Medulla oblongata (tissue), 1 donor: ENCODE data around the gene KRT16.
"Not testable (repeated sequence)": the region's sequence is repeated elsewhere in the genome, so short reads cannot be mapped to it uniquely, and the experiment has no call there.

Experiments
- DNase-seq: peaks from one replicate; pipeline ENCODE4 v3.0.0-alpha.2; 2015; ENCODE audit errors: extremely low spot score

The KRT16 gene

DNA sequence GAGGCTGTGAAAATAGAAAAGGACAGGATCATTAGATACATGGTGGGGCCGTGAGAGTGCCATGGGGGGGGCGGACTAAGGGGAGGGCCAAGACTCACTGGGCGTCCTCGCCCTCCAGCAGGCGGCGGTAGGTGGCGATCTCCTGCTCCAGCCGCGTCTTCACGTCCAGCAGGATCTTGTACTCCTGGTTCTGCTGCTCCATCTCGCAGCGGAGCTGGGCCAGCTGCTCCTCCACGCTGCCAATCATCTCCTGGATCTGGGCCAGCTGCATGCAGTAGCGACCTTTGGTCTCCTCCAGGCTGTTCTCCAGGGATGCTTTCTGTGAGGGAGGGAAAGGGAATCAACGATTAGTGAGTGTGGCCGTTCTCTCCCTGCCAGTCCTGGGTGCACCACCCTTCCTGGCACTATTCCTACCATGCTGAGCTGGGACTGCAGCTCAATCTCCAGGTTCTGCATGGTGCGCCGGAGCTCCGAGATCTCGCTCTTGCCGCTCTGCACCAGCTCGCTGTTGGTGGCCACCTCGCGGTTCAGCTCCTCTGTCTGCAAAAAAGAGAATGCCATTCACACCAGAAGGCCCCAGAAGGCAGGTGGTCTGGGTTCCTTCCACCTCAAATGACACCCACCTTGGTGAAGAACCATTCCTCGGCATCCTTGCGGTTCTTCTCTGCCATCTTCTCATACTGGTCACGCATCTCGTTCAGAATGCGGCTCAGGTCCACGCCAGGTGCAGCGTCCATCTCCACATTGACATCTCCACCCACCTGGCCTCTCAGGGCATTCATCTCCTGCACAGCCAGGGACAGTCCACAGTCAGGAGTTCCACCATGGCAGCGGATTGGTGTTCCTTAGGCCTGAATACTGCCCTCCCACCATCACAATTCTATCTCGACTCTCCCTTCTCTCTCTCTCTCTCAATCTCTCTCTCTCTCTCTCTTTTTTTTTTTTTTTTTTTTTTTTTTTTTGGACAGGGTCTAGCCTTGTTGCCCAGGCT, 29.1 kb downstream of the KRT16 start:
- no peak for DNase-seq

- not testable (repeated sequence) for DNase-seq
Observed at GRCh38 chr17:41582061-41582968, 30.3 kb downstream of the KRT16 start.

DNA sequence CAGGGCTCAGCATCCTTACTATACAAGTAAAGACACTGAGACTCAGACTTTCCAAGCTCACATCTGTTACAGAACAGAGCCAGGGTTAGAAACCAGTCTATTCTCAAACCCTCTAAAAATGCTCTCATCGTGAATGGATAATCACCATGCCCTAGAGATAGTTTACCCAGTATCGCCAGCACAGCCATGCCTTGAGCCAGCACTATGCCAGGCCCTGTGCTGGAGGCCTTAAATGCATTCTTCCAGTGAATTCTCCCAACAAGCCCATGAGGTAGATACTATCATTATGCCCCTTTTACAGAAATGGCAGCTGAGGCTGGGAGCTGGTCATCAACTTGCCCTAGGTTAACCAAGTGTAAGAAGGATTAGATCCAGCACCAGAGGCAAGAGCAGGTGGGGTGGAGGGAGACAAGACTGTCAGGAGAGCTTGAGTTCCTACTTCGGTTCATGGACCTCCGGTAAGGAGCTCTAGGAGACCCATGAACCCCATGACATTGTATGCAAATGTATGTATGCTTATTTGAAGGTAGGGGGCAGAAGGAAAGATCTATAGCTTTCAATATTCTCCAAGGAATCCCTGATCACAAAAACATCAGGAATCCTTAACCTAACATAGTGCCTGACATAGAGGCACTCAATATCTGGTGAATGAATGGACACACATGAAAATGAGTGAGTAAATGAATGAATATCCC, 31.1 kb downstream of the KRT16 start:
- DNase-seq, result no peak

DNA sequence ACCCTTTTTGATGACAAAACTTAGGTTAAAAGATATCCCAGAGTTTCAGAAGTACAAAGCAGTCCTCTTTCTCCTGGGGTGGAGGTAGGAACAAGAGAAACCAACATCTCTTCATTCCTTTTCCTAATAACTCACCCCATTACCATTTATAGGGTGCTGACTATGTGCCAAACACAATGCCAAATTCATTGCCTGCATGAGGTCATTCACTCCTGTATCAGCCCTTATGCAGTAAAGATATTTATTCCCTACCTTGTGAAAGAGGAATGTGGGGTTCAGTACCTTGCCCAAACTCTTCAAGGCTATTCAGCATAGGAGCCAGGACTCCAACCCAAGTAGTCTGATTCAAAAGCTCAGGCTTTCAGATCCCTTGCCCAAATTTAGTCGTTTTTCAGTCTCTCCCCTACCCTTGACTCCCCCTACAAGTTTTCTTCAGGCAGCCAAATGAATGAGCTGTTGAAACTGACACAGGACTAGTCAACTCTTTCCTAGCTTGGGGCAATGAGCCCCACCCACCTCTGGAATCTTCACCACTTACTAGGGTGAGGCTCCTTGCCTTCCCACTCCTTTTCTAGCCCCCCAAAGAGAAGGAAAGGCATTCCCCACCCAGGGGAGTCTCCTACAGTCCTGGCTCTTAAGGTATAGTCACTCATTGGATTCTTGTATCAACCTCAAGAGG, 31.7 kb downstream of the KRT16 start:
- DNase-seq, result no peak

GRCh38 chr17:41580244-41580575, 32.4 kb downstream of the KRT16 start:
- DNase-seq, result no peak

DNA sequence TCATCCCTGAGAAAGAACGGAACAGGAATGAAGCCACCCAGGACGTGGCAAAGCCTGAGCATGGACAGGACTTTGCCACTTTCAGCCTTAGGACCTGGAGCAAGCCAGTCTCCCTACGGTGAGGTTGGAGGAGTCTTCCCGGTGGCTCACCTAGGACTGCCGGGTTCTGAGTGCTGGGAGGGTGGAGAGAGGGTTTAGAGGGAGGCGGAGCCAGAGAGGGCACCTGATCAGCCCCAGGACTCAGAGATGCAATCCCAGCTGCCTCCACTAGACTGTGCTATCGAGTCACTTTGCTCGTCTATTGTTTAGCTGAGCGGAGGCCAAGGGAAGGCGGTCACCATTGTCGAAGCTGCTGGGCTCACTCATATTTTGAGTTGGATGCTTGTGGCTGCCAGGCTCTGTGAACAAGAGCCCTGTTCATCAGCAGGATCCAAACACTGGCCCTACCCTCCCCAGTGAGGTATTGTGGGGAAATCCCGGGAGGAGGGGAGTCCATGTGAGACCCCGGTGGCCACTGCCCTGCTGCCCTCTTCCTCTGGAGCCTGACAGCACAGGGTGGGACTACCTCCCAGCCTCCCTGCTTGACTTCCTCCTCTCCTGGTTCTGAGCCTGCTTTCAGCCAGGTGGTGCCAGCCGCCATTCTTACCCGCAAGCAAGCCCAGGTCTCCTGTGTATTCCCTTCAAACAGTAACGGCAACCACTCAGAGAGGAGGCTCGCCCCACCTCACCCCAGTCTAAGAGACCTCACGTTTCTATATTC, 32.9 kb downstream of the KRT16 start:
- peak; percentile 79 for DNase-seq

DNA sequence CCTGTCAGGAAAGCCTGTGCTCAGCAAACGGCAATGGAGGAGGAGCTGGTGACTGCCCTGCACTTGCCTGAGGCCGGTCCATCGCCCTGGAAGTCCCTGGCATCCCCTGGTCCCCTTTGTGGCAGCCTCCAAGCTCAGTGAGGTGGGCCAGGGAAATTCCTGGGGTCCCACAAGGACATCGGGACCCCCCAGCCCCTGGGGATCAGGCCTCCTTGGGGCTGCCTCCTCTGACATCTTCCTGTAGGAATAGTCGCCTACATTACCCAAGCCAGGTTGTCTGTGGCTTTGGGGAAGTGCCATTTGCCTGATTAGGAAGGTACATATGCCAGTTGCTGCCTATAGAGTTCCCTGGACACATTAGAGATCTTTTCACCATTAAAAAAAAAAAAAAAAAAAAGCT, 33.6 kb downstream of the KRT16 start:
- no peak for DNase-seq

DNA sequence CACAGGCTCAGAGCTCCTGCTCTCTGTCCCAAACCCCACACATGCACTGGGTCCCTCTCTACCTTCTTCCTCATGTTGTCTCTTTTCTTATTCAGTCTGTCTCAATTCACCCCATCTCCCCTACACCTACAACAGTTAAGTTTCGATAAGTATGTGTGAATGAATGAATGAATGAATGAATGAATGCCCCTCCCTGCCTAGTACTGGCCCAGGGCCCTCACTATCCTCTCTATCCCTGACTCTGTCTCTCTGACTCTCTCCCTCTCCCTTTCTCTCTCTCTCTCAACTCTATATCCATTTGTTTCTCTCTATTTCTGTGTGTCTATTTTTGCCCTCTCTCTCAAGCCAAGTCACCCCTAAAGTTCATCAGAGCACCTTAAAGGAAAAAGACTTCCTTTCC, 34.0 kb downstream of the KRT16 start:
- no peak for DNase-seq

- DNase-seq, result not testable (repeated sequence)
Observed at GRCh38 chr17:41576740-41577139, 35.8 kb downstream of the KRT16 start.

DNA sequence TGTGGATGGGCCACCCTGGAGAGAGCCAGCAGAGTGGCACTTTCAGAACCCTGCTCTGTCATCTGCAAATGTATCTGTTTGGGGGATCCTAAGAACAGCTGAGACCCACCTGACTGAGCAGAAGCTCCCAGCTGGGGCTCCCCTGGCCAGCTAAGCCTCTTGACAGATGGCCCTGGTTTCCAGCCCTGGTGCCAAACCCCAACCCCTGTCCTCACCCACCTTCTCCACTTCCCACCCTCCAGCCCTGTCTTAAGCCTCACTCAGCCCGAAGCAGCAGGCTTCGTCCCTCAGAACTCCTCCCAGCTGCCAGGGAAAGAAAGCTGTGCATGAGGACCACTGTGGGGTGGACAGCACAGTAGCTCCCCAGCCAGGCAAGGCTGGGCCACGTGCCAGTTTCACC, 37.2 kb downstream of the KRT16 start:
- no peak for DNase-seq

DNA sequence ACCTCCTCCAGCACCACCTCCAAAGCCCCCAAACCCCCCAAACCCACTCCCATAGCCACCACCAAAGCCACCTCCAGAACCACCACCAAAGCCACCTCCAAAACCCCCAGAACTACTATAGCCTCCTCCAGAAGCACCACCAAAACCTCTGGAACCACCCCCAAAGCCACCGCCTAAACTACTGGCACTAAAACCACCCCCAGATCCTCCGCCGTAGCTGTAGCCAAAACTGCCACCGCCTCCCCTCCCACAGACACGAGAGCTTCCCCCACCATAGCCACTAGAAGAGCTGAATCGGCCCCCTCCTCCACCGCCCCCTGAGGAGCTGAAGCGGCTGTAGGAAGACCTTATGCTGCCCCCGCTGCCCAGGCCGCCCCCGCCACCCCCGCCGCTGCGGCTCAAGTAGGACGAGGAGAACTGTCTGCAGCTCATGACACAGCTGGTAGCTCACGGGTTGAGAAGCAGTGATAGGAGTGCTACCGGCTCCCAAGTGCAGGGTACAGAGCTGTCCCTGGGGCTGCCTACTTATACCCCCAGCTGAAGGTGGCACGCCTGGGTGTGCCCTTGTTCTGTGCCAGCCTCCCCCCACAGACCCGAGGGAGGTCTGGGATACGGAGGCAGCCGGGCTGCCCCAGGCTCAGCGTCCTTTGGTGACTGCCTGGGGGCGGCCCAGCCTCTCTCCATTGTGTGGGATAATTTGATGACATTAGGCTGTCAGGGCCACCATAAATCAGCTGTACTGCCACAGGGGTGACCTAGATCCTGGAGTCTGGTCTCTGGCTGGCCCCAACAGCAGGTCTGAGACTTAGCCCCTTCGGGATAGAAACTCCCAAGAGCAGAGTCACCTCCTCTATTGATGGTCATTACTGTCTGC, 40.8 kb downstream of the KRT16 start, which contains the start of gene KRT9:
Gene KRT9, minus strand, starts transcription at position 499 of the 874 bp plus-strand sequence. Its CDS starts 67 bp downstream, at position 432.
- DNase-seq, result no peak

GRCh38 chr17:41567317-41567716, 45.2 kb downstream of the KRT16 start:
- DNase-seq, result no peak

DNA sequence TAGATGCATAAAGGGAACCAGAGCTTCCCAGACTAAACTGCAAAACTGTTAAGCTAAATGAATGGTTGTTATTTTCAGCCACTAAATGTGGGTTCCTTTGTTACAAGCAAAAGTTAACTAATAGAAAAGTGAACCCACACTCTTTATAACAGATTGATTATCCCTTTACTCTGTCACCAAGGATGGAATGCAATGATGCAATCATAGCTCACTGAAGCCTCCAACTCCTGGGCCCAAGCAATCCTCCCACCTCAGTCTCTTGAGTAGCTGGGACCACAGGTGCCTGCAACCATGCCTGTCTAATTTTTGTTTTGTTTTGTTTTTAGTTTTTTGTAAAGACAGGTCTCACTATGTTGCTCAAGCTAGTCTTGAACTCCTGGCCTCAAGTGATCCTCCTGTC, 47.2 kb downstream of the KRT16 start:
- no peak for DNase-seq

- DNase-seq, result no peak
Observed at GRCh38 chr17:41563607-41564170, 48.9 kb downstream of the KRT16 start.

DNA sequence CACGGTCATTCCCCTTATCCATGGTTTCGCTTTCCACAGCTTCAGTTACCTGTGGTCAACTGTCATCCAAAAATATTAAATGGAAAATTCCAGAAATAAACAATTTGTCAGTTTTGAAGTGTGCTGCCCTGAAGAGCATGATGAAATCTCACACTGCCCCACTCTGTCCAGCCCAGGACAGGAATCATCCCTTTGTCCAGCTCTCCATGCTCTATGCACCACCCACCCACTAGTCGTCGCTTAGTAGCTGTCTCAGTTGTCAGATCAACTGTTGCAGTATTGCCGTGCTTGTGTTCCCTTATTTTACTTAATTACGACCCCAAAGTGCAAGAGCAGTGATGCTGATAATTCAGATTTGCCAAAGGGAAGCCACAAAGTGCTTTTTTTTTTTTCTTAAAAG, 51.0 kb downstream of the KRT16 start:
- no peak for DNase-seq
